GM11168 (cell line): ENCODE results near the gene OR6B2.
"Not testable (repeated sequence)": the region's sequence is repeated elsewhere in the genome, so short reads cannot be mapped to it uniquely, and the experiment has no call there.

Experiments
- in situ Hi-C: fragments of 300-500 bp; cut with MboI; formaldehyde crosslinking; loops from one replicate; pipeline ENCODE4 v1.12.0; 2022; ENCODE audit warnings: low sequenced_read_pairs; ENCODE audit not compliant: unreplicated experiment

Gene OR6B2

GRCh38 chr2:240030379-240031094 lies at the start of gene OR6B2:
Gene OR6B2 (minus strand): TSS chr2:240030429. CDS start chr2:240030429, 0 bp downstream.
- in situ Hi-C loops: no loop called here

GRCh38 chr2:240078631-240079030 lies 48.4 kb upstream of the OR6B2 start:
- in situ Hi-C loops: no loop called here

- in situ Hi-C loops: no loop called here
Observed at GRCh38 chr2:240077442-240077841, 47.2 kb upstream of the OR6B2 start.

GRCh38 chr2:240074545-240074944 lies 44.3 kb upstream of the OR6B2 start:
- in situ Hi-C loops: no loop called here

GRCh38 chr2:240070907-240071306 lies 40.7 kb upstream of the OR6B2 start:
- in situ Hi-C loops: no loop called here

GRCh38 chr2:240069829-240070228 lies 39.6 kb upstream of the OR6B2 start:
- in situ Hi-C loops: no loop called here

- in situ Hi-C loops: no loop called here
Observed at GRCh38 chr2:240068193-240068592, 38.0 kb upstream of the OR6B2 start.

GRCh38 chr2:240066489-240066888 lies 36.3 kb upstream of the OR6B2 start:
- in situ Hi-C loops: no loop called here

- in situ Hi-C loops: no loop called here
Observed at GRCh38 chr2:240064898-240065297, 34.7 kb upstream of the OR6B2 start.

- in situ Hi-C loops: no loop called here
Observed at GRCh38 chr2:240060977-240061591, 30.9 kb upstream of the OR6B2 start.

GRCh38 chr2:240056678-240057077 lies 26.4 kb upstream of the OR6B2 start:
- in situ Hi-C loops: loop anchor here (5.0 kb wide), 1 partner anchor 86 kb away; the partner anchor contains the start of gene OTOS

GRCh38 chr2:240055177-240055917 lies 25.1 kb upstream of the OR6B2 start:
- in situ Hi-C loops: loop anchor here (5.0 kb wide), 1 partner anchor 87 kb away; the partner anchor contains the start of gene OTOS

- in situ Hi-C loops: no loop called here
Observed at GRCh38 chr2:240053173-240054155, 23.2 kb upstream of the OR6B2 start, which contains the start of gene OR6B3. Gene OR6B3 (minus strand): TSS chr2:240053521.

- in situ Hi-C loops: no loop called here
Observed at GRCh38 chr2:240052524-240052923, 22.3 kb upstream of the OR6B2 start.

GRCh38 chr2:240051697-240052096 lies 21.5 kb upstream of the OR6B2 start:
- in situ Hi-C loops: no loop called here

GRCh38 chr2:240050278-240050677 lies 20.0 kb upstream of the OR6B2 start:
- in situ Hi-C loops: no loop called here

- in situ Hi-C loops: no loop called here
Observed at GRCh38 chr2:240048237-240048636, 18.0 kb upstream of the OR6B2 start.

GRCh38 chr2:240045098-240045497 lies 14.9 kb upstream of the OR6B2 start:
- in situ Hi-C loops: no loop called here

GRCh38 chr2:240044096-240044495 lies 13.9 kb upstream of the OR6B2 start:
- in situ Hi-C loops: not testable (repeated sequence)
